H1 (cell line): ENCODE data around the gene FMN2. TPM values are rescaled to one million over a fixed set of nuclear protein-coding genes. Genes with fewer than 3 reads are reported as not detected.

Experiments
- CTCF ChIA-PET: fragments of 300-600 bp; sonication (Branson Sonifier 250); formaldehyde crosslinking; loops from one replicate; lab custom pipeline; 2021; ENCODE audit not compliant: partially characterized antibody; lab: Charles Lee
- POLR2A ChIA-PET: fragments of 300-600 bp; sonication (Branson Sonifier 250); formaldehyde crosslinking; loops from one replicate; lab custom pipeline; 2021; ENCODE audit warnings: inconsistent platforms; ENCODE audit not compliant: partially characterized antibody; lab: Charles Lee
- DNase-seq, 2 experiments: peaks; one replicate each; pipeline versions ENCODE4 v3.0.0 to v3.0.0-alpha.2; 2010 to 2022; ENCODE audit warnings: low spot score in 2 of 2, low read depth in 1 of 2, mixed read lengths in 1 of 2
- FAIRE-seq: peaks from 2 replicates; lab custom pipeline; 2011; peaks lifted over from hg19 to GRCh38; lab: Jason Lieb, UNC
- H2AFZ ChIP-seq: 2 replicates; pipeline ENCODE4 v1.8.1; 2012; ENCODE audit warnings: low read length, inconsistent platforms
- H2AK5ac ChIP-seq: 2 replicates; pipeline ENCODE4 v1.6.1; 2013; ENCODE audit warnings: low read depth, low read length
- H2BK120ac ChIP-seq: replicated peaks from 2 replicates; pipeline ENCODE3; 2013; ENCODE audit warnings: low read depth, low read length, inconsistent platforms
- H2BK12ac ChIP-seq: 2 replicates; pipeline ENCODE4 v1.6.1; 2013; ENCODE audit warnings: low read depth, low read length
- H2BK15ac ChIP-seq: 2 replicates; pipeline ENCODE4 v1.6.1; 2013; ENCODE audit warnings: low read length
- H2BK20ac ChIP-seq: 2 replicates; pipeline ENCODE4 v1.6.1; 2013; ENCODE audit warnings: low read length
- H2BK5ac ChIP-seq: 2 replicates; pipeline ENCODE4 v1.6.1; 2013; ENCODE audit warnings: low read depth, low read length
- H3K14ac ChIP-seq: 2 replicates; pipeline ENCODE4 v1.6.1; 2013; ENCODE audit warnings: inconsistent platforms; ENCODE audit not compliant: insufficient read length
- H3K18ac ChIP-seq: 2 replicates; pipeline ENCODE4 v1.6.1; 2013; ENCODE audit warnings: low read length; ENCODE audit errors: extremely low read depth
- H3K23ac ChIP-seq: 2 replicates; pipeline ENCODE4 v1.6.1; 2013; ENCODE audit warnings: inconsistent platforms; ENCODE audit not compliant: insufficient read length
- H3K23me2 ChIP-seq: 2 replicates; pipeline ENCODE4 v1.6.1; 2013; ENCODE audit warnings: low read depth, low read length
- H3K27ac ChIP-seq: 2 replicates; pipeline ENCODE4 v1.6.1; 2011; ENCODE audit warnings: low read depth, low read length, inconsistent platforms
- H3K27me3 ChIP-seq, 4 experiments: replicated peaks in 1 of 4; 1 replicate in 1 of 4; 2 replicates in 3 of 4; pipeline versions ENCODE4 v1.6.1 to v1.8.1; 2011 to 2013; ENCODE audit warnings: low read length in 3 of 4, mild to moderate bottlenecking in 3 of 4, inconsistent platforms in 2 of 4, mixed read lengths in 2 of 4, moderate library complexity in 1 of 4; ENCODE audit not compliant: control insufficient read depth in 3 of 4, insufficient read depth in 3 of 4; ENCODE audit errors: extremely low read depth in 1 of 4
- H3K36me3 ChIP-seq, 4 experiments: 2 replicates each; pipeline versions ENCODE4 v1.6.1 to v1.8.1; 2011 to 2013; ENCODE audit warnings: mild to moderate bottlenecking in 4 of 4, low read length in 3 of 4, moderate library complexity in 2 of 4, control low read depth in 1 of 4, inconsistent platforms in 1 of 4; ENCODE audit not compliant: insufficient read depth in 4 of 4, control insufficient read depth in 2 of 4
- H3K4ac ChIP-seq: replicated peaks from 2 replicates; pipeline ENCODE3; 2013; ENCODE audit warnings: low read length, low read depth, mixed read lengths, inconsistent platforms; ENCODE audit not compliant: insufficient read length
- H3K4me1 ChIP-seq, 4 experiments: replicated peaks in 1 of 4; 1 replicate in 1 of 4; 2 replicates in 3 of 4; pipeline versions ENCODE4 v1.6.1 to v1.8.1; 2011 to 2013; ENCODE audit warnings: low read length in 3 of 4, inconsistent platforms in 2 of 4, mixed read lengths in 1 of 4; ENCODE audit not compliant: insufficient read depth in 4 of 4, control insufficient read depth in 3 of 4
- H3K4me2 ChIP-seq, 2 experiments: 2 replicates each; pipeline versions ENCODE4 v1.6.1 to v1.8.1; 2011 to 2013; ENCODE audit warnings: low read depth in 2 of 2, low read length in 2 of 2, control low read depth in 1 of 2, inconsistent platforms in 1 of 2, mild to moderate bottlenecking in 1 of 2; ENCODE audit not compliant: insufficient read depth in 1 of 2
- H3K4me3 ChIP-seq, 4 experiments: fragments of 200-600, 300-600 bp in 1 of 4; sonication (generic), shearing (Covaris generic), sonication (Bioruptor Twin) in 1 of 4; 2 replicates each; pipeline versions ENCODE4 v1.5.1 to v1.8.1; 2011 to 2016; ENCODE audit warnings: low read length in 4 of 4, low read depth in 3 of 4, control low read depth in 2 of 4, inconsistent platforms in 2 of 4, mild to moderate bottlenecking in 2 of 4, mixed read lengths in 1 of 4, moderate library complexity in 1 of 4; ENCODE audit not compliant: insufficient read depth in 2 of 4; ENCODE audit errors: extremely low read depth in 1 of 4
- H3K56ac ChIP-seq: replicated peaks from 2 replicates; pipeline ENCODE3; 2013; ENCODE audit warnings: low read depth, mild to moderate bottlenecking, mixed read lengths, low read length, inconsistent platforms; ENCODE audit not compliant: insufficient read length
- H3K79me1 ChIP-seq: 2 replicates; pipeline ENCODE4 v1.6.1; 2013; ENCODE audit warnings: low read depth, low read length, control low read depth
- H3K79me2 ChIP-seq, 2 experiments: 2 replicates each; pipeline versions ENCODE4 v1.6.1 to v1.8.1; 2012 to 2013; ENCODE audit warnings: low read length in 2 of 2, mild to moderate bottlenecking in 2 of 2, inconsistent platforms in 1 of 2; ENCODE audit not compliant: insufficient read depth in 2 of 2, control insufficient read depth in 1 of 2
- H3K9ac ChIP-seq, 4 experiments: replicated peaks in 1 of 4; 1 replicate in 1 of 4; 2 replicates in 3 of 4; pipeline versions ENCODE4 v1.6.1 to v1.8.1; 2011 to 2013; ENCODE audit warnings: low read depth in 3 of 4, low read length in 3 of 4, control low read depth in 2 of 4, mild to moderate bottlenecking in 2 of 4, moderate library complexity in 2 of 4, inconsistent platforms in 1 of 4; ENCODE audit errors: extremely low read depth in 1 of 4
- H3K9me3 ChIP-seq, 2 experiments: 2 replicates each; pipeline versions ENCODE4 v1.6.1 to v1.8.1; 2012 to 2013; ENCODE audit warnings: mild to moderate bottlenecking in 2 of 2, moderate library complexity in 2 of 2, control low read depth in 1 of 2, inconsistent platforms in 1 of 2, low read depth in 1 of 2, low read length in 1 of 2, mixed read lengths in 1 of 2; ENCODE audit not compliant: insufficient read depth in 2 of 2
- H4K20me1 ChIP-seq, 2 experiments: replicated peaks in 1 of 2; 2 replicates each; pipeline versions ENCODE3 to v1.8.1; 2011 to 2013; ENCODE audit warnings: inconsistent platforms in 2 of 2, low read length in 2 of 2, mild to moderate bottlenecking in 1 of 2; ENCODE audit not compliant: insufficient read depth in 2 of 2, control insufficient read depth in 1 of 2
- H4K5ac ChIP-seq: 2 replicates; pipeline ENCODE4 v1.6.1; 2013; ENCODE audit warnings: low read length, low read depth, mixed read lengths, inconsistent platforms; ENCODE audit not compliant: insufficient read length
- H4K8ac ChIP-seq: 2 replicates; pipeline ENCODE4 v1.8.0; 2013; ENCODE audit warnings: mild to moderate bottlenecking, moderate library complexity, low read length, inconsistent platforms; ENCODE audit not compliant: insufficient read depth; ENCODE audit errors: extremely low read depth
- H4K91ac ChIP-seq: replicated peaks from 2 replicates; pipeline ENCODE3; 2013; ENCODE audit warnings: low read length, mixed read lengths, inconsistent platforms; ENCODE audit not compliant: insufficient read length
- EGR1 ChIP-seq: IDR thresholded peaks from 2 replicates; pipeline ENCODE4 v1.6.1; 2011; ENCODE audit warnings: low read depth, low read length, borderline replicate concordance
- JUN ChIP-seq: IDR thresholded peaks from 2 replicates; pipeline ENCODE4 v1.6.1; 2011; ENCODE audit warnings: low read depth, mild to moderate bottlenecking, improper control_type of control experiment, low read length
- RBBP5 ChIP-seq: IDR thresholded peaks from 2 replicates; pipeline ENCODE4 v1.7.1; 2012; ENCODE audit warnings: low read depth, mild to moderate bottlenecking, inconsistent platforms, low read length, moderate library complexity, borderline replicate concordance
- YY1 ChIP-seq: IDR thresholded peaks from 2 replicates; pipeline ENCODE4 v1.6.1; 2011; ENCODE audit warnings: low read depth, mild to moderate bottlenecking, low read length
- WGBS, 2 experiments: shearing (Covaris generic) in 1 of 2; methylation state at CpG; one replicate each; pipeline versions ENCODE4 v1.1.6 to v1.1.7; 2013 to 2015; ENCODE audit warnings: low lambda C conversion rate in 2 of 2, mixed read lengths in 2 of 2, inconsistent platforms in 1 of 2, low coverage in 1 of 2, missing lambda C conversion rate in 1 of 2; ENCODE audit not compliant: insufficient replicate concordance in 2 of 2, insufficient coverage in 1 of 2, insufficient read length in 1 of 2; ENCODE audit errors: extremely low coverage in 1 of 2, missing lambda C conversion rate in 1 of 2; 5-methylcytosine and 5-hydroxymethylcytosine counted together
- polyA plus RNA-seq, 7 experiments: library from polyadenylated mRNA; depleted of rRNA in 3 of 7; stranded (reverse) in 5 of 7; unstranded in 2 of 7; fragments of >200 nt in 5 of 7; fragments of 200-250 nt in 2 of 7; gene quantifications; 1 replicate in 5 of 7; 2 replicates in 1 of 7; 4 replicates in 1 of 7; pipeline versions ENCODE4 v1.2.1 to v1.2.3, GENCODE V29; 2011 to 2013; ENCODE audit warnings: missing spikeins in 2 of 7, mixed read lengths in 2 of 7
- total RNA-seq: library from RNA; stranded (reverse); fragmentation: NEBNext Ultra II Directional; extraction: Animal tissue kit (Norgen Biotek cat#: 25700); gene quantifications from 2 replicates; pipeline ENCODE4 v1.2.1, GENCODE V29; 2021

The FMN2 gene
- total and polyA plus RNA-seq, 2 of the 8 experiments (the other 6 are each of a cell fraction or from before 2014, with no cell fraction given): 0.83 to 2.0 TPM

GRCh38 chr1:240496941-240497340, 405.3 kb downstream of the FMN2 start:
- no peaks in the 10 kb centered on the region for H3K36me3 ChIP-seq
- 86% methylated on average over 5 of the region's 5 CpGs; no CpG with 5 or more reads in 1 of the 2 experiments for WGBS, 2 experiments
- no peak overlapping the region for H4K5ac ChIP-seq
- no peak overlapping the region for H3K27ac ChIP-seq
- no peak overlapping the region for H3K4me3 ChIP-seq
- H3K23ac ChIP-seq: no peak overlapping the region
- H2AK5ac ChIP-seq: no peak overlapping the region
- no peak overlapping the region for H3K56ac ChIP-seq
- H3K4me2 ChIP-seq: no peak overlapping the region
- no peaks in the 10 kb centered on the region for H4K20me1 ChIP-seq
- no peak overlapping the region for H3K4ac ChIP-seq
- H3K79me1 ChIP-seq: no peaks in the 10 kb centered on the region
- H2BK12ac ChIP-seq: no peak overlapping the region
- no peak overlapping the region for H2BK20ac ChIP-seq
- H3K79me2 ChIP-seq: no peaks in the 10 kb centered on the region
- H3K4me1 ChIP-seq: no peaks in the 10 kb centered on the region; a peak in 1 of 7 replicates
- no peak overlapping the region for H4K8ac ChIP-seq
- H2AFZ ChIP-seq: no peak overlapping the region
- DNase-seq: no peak
- H3K18ac ChIP-seq: no peak overlapping the region
- no peak overlapping the region for H2BK5ac ChIP-seq
- CTCF ChIA-PET: interaction anchor here (0.8 kb wide), 2 partner anchors 35 to 113 kb away, joined by 3 read pairs; no protein-coding TSS in a partner anchor
- no peak overlapping the region for H4K91ac ChIP-seq
- peaks cover 2% of the 10 kb centered on the region; the same call in 1 of the 2 replicates for H3K23me2 ChIP-seq
- POLR2A ChIA-PET: no interaction called here
- no peak overlapping the region for H2BK15ac ChIP-seq
- H3K27me3 ChIP-seq: peaks cover 0 to 9% (median 8%) of the 10 kb centered on the region in 4 experiments; a peak in 4 of 7 replicates
- H3K9ac ChIP-seq: no peak overlapping the region
- no peak overlapping the region for H2BK120ac ChIP-seq
- FAIRE-seq: no peak
- no peaks in the 10 kb centered on the region for H3K9me3 ChIP-seq
- no peak overlapping the region for H3K14ac ChIP-seq
- no peak for TF ChIP-seq RBBP5
- TF ChIP-seq JUN: no peak
- no peak for TF ChIP-seq EGR1
- no peak for TF ChIP-seq YY1
